KBM-7 (cell line): ENCODE results near the gene L3MBTL2.
"Not testable (repeated sequence)": the region's sequence is repeated elsewhere in the genome, so short reads cannot be mapped to it uniquely, and the experiment has no call there.

Experiments used
- DNase-seq: peaks from one replicate; pipeline ENCODE4 v3.0.0-alpha.2; 2015
- in situ Hi-C: fragments of 300-500 bp; cut with MboI; formaldehyde crosslinking; loops from 2 replicates; pipeline ENCODE4 v1.14.3; 2020; ENCODE audit warnings: low sequenced_read_pairs, low pct_unique_long_range_greater_than_20kb, mixed read lengths

The L3MBTL2 gene

DNA sequence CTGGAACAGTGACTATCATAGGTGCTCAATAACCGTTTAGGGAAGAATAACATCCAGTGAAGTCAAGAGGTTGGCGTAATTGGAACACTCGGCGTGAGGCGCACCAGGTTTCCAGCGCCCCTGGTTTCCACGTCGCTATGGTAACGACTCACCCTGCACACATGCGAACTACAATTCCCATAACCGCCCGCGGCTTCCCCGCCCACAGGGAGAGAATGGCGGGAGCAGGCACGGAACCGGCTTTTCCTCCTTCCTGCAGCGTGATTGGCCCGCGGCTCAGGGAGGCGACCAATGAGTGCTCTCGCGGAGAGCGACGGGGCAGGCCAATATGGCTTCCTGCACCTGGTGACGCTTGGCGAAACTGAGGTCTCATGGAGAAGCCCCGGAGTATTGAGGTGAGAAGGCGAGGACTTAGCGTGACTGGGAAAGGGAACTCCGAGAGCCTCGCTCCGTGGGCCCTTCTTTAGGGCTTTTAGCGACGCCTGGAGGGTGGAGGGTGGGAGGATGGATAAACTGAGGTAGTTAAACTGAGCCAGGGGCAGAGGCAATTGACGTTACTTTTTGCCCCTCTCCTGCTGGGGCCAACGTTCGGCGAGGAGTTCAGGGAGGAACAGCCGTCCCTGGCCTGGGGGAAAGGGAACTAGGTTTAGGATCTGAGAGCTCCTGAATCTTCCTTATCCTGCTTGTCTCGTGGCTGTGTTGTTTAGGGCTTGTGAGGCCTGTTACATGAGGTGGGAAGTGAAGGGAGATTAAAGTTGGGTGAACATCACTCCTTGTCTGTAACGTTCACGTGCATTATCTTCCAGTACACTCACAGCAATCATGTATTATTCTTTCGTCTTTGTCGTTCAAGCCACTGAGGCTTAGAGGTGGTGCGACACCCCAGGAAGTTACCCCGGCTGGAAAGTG, at the start of gene L3MBTL2:
L3MBTL2 (plus strand) TSS at position 321 of the 909 bp plus-strand sequence; CDS start at position 372, 51 bp downstream.
- DNase-seq = peak; percentile 98
- in situ Hi-C loops = no loop called here

GRCh38 chr22:41157083-41157482, 48.0 kb upstream of the L3MBTL2 start:
- DNase-seq = no peak
- in situ Hi-C loops = no loop called here

DNA sequence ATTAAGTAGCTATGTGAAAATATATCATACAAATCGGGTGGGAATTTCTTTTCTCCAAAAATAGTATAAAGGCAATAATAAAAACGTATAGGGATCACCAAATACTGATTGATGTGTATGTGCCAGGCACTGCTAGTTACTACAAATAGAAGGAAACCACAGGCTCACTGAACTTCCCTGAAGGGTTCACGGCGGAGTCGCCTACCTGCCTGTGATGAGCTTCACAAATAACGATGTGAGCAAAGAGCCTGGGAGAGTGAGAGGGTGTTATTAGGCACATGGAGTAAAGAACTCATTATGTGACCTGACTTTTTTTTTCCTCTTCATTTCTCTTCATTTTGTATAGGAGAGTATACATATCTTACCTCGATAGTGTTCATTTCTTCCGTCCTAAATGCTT, 36.0 kb upstream of the L3MBTL2 start:
- in situ Hi-C loops = no loop called here
- DNase-seq = no peak

DNA sequence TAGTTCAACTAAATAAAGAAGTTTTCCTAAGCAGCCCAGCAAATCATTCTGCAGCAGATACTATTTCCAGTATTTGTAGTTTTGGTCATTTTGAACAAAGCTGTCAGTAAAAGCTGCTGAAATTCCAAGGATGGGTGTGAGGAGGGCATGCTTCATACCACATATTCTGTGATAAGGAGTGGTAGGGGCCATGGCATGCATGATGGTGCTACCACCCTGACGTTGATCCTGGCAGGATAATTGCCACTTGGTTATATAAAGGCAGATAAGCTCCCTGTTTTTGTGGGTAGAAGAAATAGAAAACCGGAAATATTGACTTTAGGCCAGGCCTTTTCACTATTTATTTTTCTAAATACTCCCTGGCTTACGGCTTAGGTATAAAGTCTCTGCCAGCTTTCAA, 33.1 kb upstream of the L3MBTL2 start:
- no peak for DNase-seq
- in situ Hi-C loops = no loop called here

- in situ Hi-C loops = no loop called here
- DNase-seq = no peak
Observed at GRCh38 chr22:41175546-41175945, 29.6 kb upstream of the L3MBTL2 start.

- in situ Hi-C loops = no loop called here
- no peak for DNase-seq
Observed at GRCh38 chr22:41177040-41177621, 28.0 kb upstream of the L3MBTL2 start.

DNA sequence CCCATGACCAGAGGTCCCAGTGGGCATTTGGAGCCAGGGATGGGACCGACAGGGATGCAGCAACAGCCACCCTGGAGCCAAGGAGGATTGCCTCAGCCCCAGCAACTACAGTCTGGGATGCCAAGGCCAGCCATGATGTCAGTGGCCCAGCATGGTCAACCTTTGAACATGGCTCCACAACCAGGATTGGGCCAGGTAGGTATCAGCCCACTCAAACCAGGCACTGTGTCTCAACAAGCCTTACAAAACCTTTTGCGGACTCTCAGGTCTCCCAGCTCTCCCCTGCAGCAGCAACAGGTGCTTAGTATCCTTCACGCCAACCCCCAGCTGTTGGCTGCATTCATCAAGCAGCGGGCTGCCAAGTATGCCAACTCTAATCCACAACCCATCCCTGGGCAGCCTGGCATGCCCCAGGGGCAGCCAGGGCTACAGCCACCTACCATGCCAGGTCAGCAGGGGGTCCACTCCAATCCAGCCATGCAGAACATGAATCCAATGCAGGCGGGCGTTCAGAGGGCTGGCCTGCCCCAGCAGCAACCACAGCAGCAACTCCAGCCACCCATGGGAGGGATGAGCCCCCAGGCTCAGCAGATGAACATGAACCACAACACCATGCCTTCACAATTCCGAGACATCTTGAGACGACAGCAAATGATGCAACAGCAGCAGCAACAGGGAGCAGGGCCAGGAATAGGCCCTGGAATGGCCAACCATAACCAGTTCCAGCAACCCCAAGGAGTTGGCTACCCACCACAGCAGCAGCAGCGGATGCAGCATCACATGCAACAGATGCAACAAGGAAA, 27.3 kb upstream of the L3MBTL2 start:
- DNase-seq = no peak
- in situ Hi-C loops = no loop called here

GRCh38 chr22:41178425-41178975, 26.6 kb upstream of the L3MBTL2 start:
- in situ Hi-C loops = no loop called here
- DNase-seq = no peak

DNA sequence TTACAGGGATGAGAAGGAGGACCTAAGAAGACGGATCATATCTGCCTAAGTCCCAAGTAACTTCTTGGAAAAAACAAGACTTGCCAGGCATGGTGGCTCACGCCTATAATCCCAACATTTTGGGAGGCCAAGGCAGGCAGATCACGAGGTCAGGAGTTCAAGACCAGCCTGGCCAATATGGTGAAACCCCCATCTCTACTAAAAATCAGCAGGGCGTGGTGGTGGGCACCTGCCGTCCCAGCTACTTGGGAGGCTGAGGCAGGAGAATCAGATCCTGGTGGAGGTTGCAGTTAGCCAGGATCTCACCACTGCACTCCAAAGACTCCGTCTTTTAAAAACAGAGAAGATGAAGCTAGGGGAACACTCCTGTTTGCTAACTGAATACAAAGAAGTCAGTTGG, 24.8 kb upstream of the L3MBTL2 start:
- DNase-seq, in situ Hi-C loops: not testable (repeated sequence)

GRCh38 chr22:41180926-41181325, 24.2 kb upstream of the L3MBTL2 start:
- no peak for DNase-seq
- in situ Hi-C loops = no loop called here

- in situ Hi-C loops = no loop called here
- no peak for DNase-seq
Observed at GRCh38 chr22:41181349-41182241, 23.5 kb upstream of the L3MBTL2 start.

- in situ Hi-C loops = no loop called here
- no peak for DNase-seq
Observed at GRCh38 chr22:41184679-41185078, 20.4 kb upstream of the L3MBTL2 start.

GRCh38 chr22:41191467-41191866, 13.6 kb upstream of the L3MBTL2 start:
- DNase-seq = no peak
- in situ Hi-C loops = no loop called here

DNA sequence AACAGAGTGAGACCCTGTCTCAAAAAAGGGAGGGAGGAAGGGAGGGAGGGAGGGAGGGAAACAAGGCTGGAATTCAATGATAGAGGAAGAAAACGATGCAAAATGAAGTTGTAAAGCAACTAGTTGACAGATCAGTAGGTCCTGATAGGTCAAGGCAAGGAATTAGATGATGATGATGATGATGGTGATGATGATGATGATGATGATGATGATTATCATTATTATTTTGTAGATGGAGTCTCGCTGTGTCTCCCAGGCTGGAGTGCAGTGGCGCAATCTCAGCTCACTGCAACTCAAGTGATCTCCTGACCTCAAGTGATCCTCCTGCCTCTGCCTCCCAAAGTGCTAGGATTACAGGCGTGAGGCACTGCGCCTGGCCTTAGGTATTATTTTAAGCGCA, 11.3 kb upstream of the L3MBTL2 start:
- no peak for DNase-seq
- in situ Hi-C loops = no loop called here

GRCh38 chr22:41197038-41197972, 7.8 kb upstream of the L3MBTL2 start:
- DNase-seq = peak; percentile 79
- in situ Hi-C loops = no loop called here

GRCh38 chr22:41198027-41198580, 7.0 kb upstream of the L3MBTL2 start:
- in situ Hi-C loops = no loop called here
- no peak for DNase-seq

DNA sequence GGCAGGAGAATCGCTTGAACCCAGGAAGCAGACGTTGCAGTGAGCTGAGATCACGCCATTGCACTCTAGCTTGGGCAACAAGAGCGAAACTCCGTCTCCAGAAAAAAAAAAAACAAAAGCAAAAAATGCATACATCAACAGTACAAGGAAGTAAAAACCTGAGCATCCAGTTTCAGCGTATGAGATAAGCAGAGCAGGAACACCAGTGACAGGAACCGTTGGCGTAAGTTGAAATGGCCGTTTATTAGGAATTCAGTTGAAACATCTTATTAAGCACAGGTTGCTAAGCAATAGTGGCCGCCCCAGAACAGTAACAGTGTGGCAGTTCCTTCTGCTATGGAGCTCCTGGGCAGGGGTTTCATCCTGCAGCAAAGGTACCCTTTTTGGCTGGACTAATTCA, 4.0 kb upstream of the L3MBTL2 start:
- in situ Hi-C loops = no loop called here
- no peak for DNase-seq
